K562 (cell line): ENCODE results near the gene POLDIP3.
"Not testable (repeated sequence)": the region's sequence is repeated elsewhere in the genome, so short reads cannot be mapped to it uniquely, and the experiment has no call there.

ENCODE experiments used
- CBX5 ChIP-seq: IDR thresholded peaks from 2 replicates; pipeline ENCODE4 v1.6.1; 2014; ENCODE audit warnings: low read depth, borderline replicate concordance
- FOSL1 ChIP-seq: fragments of 200-800 bp; sonication (Bioruptor generic); conservative IDR thresholded peaks from 2 replicates; pipeline ENCODE4 v1.6.1; 2016; ENCODE audit warnings: missing genetic modification characterization, missing compliant biosample characterization
- KLF6 ChIP-seq: fragments of 250-450 bp; sonication (Bioruptor Pico); IDR thresholded peaks from 2 replicates; pipeline ENCODE4 v1.4.0; 2020; ENCODE audit warnings: mild to moderate bottlenecking, moderate library complexity, borderline replicate concordance
- RCOR1 ChIP-seq, 2 experiments: IDR thresholded peaks; 2 replicates each; pipeline ENCODE4 v1.6.1; 2012; ENCODE audit warnings: low read depth in 2 of 2, low read length in 2 of 2, borderline replicate concordance in 1 of 2, improper control_type of control experiment in 1 of 2
- RFX5 ChIP-seq: IDR thresholded peaks from 2 replicates; pipeline ENCODE4 v1.6.1; 2011; ENCODE audit warnings: low read depth, mild to moderate bottlenecking, improper control_type of control experiment, low read length
- STAG1 ChIP-seq: sonication (generic); formaldehyde crosslinking; IDR thresholded peaks from 2 replicates; pipeline ENCODE4 v1.5.0; 2020; ENCODE audit warnings: missing genetic modification reagents, borderline replicate concordance
- TAF1 ChIP-seq: IDR thresholded peaks from 2 replicates; pipeline ENCODE4 v1.6.1; 2011; ENCODE audit warnings: mild to moderate bottlenecking, low read length, moderate library complexity; ENCODE audit not compliant: insufficient read depth, control insufficient read depth, severe bottlenecking; ENCODE audit errors: extremely low read depth
- ZNF23 ChIP-seq: fragments of 250-450 bp; sonication (Bioruptor Pico); IDR thresholded peaks from 2 replicates; pipeline ENCODE4 v1.4.0; 2020; ENCODE audit warnings: mild to moderate bottlenecking
- TF ChIP-seq, protein P1 (sequence below), 3 experiments: IDR thresholded peaks in 2 of 3; conservative IDR thresholded peaks in 1 of 3; 2 replicates each; pipeline ENCODE4 v1.5.1; 2011 to 2012; ENCODE audit warnings: low read length in 3 of 3, mild to moderate bottlenecking in 3 of 3, control low read depth in 2 of 3, improper control_type of control experiment in 1 of 3, inconsistent platforms in 1 of 3, low read depth in 1 of 3, mixed read lengths in 1 of 3, moderate library complexity in 1 of 3; ENCODE audit not compliant: insufficient read depth in 2 of 3

DNA sequence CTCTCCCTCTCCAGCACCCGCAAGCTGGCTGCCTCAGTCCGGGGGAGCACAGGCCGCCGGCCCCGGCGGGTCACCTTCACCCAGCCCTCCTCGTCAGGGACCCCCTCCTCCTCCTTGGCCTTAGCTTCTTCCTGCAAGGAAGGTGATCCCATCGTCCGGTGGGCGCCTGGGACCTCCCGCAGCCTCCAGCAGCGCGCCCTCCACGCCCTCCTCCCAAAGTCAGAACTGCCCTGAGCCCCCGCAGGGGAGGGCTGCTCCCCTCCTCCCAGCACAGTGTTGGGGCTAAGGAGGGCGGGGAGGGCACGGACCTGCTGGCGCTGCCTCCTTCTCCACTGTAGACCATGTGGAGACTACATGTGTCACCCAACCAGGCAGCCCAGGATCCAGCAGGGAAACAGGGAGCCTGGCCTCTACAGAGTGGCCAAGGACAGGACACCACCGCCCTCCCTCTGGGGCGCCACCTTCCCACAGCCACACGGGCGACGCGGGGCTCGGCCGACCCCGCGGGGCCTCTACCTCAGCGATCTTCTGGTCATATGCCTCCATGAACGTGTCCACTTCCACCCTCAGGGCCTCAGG lies 38.6 kb downstream of the POLDIP3 start:
- not testable (repeated sequence) for TF ChIP-seq KLF6 (CRISPR knock-in tag); RCOR1 (IDR thresholded peaks at IDR 0.05; ENCODE audit: borderline replicate concordance in 1 of 2, low read depth in 2 of 2, low read length in 2 of 2); CBX5; FOSL1 (tag); TAF1; ZNF23 (CRISPR knock-in tag); RFX5; STAG1
- TF ChIP-seq, protein P1, sequence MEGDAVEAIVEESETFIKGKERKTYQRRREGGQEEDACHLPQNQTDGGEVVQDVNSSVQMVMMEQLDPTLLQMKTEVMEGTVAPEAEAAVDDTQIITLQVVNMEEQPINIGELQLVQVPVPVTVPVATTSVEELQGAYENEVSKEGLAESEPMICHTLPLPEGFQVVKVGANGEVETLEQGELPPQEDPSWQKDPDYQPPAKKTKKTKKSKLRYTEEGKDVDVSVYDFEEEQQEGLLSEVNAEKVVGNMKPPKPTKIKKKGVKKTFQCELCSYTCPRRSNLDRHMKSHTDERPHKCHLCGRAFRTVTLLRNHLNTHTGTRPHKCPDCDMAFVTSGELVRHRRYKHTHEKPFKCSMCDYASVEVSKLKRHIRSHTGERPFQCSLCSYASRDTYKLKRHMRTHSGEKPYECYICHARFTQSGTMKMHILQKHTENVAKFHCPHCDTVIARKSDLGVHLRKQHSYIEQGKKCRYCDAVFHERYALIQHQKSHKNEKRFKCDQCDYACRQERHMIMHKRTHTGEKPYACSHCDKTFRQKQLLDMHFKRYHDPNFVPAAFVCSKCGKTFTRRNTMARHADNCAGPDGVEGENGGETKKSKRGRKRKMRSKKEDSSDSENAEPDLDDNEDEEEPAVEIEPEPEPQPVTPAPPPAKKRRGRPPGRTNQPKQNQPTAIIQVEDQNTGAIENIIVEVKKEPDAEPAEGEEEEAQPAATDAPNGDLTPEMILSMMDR (IDR thresholded peaks at IDR 0.05 in 2 of 3, conservative IDR thresholded peaks at IDR 0.05 in 1 of 3; ENCODE audit: insufficient read depth in 2 of 3, low read depth in 1 of 3, low read length in 3 of 3), result not testable (repeated sequence)
